HepG2 (cell line): ENCODE measurements around the gene HNRNPH2. TPM values are rescaled to one million over a fixed set of nuclear protein-coding genes. Genes with fewer than 3 reads are reported as not detected.

Experiments
- DNMT1 ChIP-seq: sonication (generic); formaldehyde crosslinking; IDR thresholded peaks from 2 replicates; pipeline ENCODE4 v1.5.1; 2020; ENCODE audit warnings: mild to moderate bottlenecking, missing genetic modification reagents
- HOXA3 ChIP-seq: sonication (generic); formaldehyde crosslinking; IDR thresholded peaks from 2 replicates; pipeline ENCODE4 v1.5.0; 2020; ENCODE audit warnings: missing genetic modification reagents
- JUND ChIP-seq: sonication (generic); formaldehyde crosslinking; IDR thresholded peaks from 2 replicates; pipeline ENCODE4 v1.8.0; 2022; ENCODE audit warnings: mild to moderate bottlenecking, missing genetic modification reagents
- KDM6A ChIP-seq: IDR thresholded peaks from 2 replicates; pipeline ENCODE4 v1.6.1; 2016; ENCODE audit warnings: low read depth
- POGK ChIP-seq: sonication (generic); formaldehyde crosslinking; conservative IDR thresholded peaks from 2 replicates; pipeline ENCODE4 v1.8.0; 2022; ENCODE audit warnings: mild to moderate bottlenecking, moderate library complexity, missing genetic modification reagents
- SOX13 ChIP-seq, 3 experiments: fragments of 450-650 bp in 1 of 3; sonication (generic) in 1 of 3; formaldehyde crosslinking in 1 of 3; IDR thresholded peaks in 2 of 3; conservative IDR thresholded peaks in 1 of 3; 2 replicates each; pipeline versions ENCODE4 v1.5.0 to v1.6.1; 2016 to 2020; ENCODE audit warnings: antibody characterized with exemption in 1 of 3, mild to moderate bottlenecking in 1 of 3, missing compliant biosample characterization in 1 of 3, missing genetic modification reagents in 1 of 3, moderate library complexity in 1 of 3
- ZNF101 ChIP-seq: sonication (generic); formaldehyde crosslinking; IDR thresholded peaks from 2 replicates; pipeline ENCODE4 v1.4.0; 2020; ENCODE audit warnings: mild to moderate bottlenecking, low read depth, missing genetic modification reagents, borderline replicate concordance
- ZNF777 ChIP-seq: sonication (generic); formaldehyde crosslinking; IDR thresholded peaks from 2 replicates; pipeline ENCODE4 v1.4.0; 2020; ENCODE audit warnings: missing genetic modification reagents
- ZNF83 ChIP-seq: sonication (generic); formaldehyde crosslinking; IDR thresholded peaks from 2 replicates; pipeline ENCODE4 v1.4.0; 2020; ENCODE audit warnings: missing genetic modification reagents, mild to moderate bottlenecking, borderline replicate concordance
- polyA plus RNA-seq, 8 experiments: library from polyadenylated mRNA; depleted of rRNA in 3 of 8; stranded (reverse) in 7 of 8; unstranded in 1 of 8; fragments of >200 nt; fragmentation: Illumina TruSeq in 4 of 8; extraction: Trizol in 4 of 8; gene quantifications; 2 replicates each; pipeline versions ENCODE4 v1.2.1 to v1.2.3, GENCODE V29; 2011 to 2016; ENCODE audit warnings: low read depth in 4 of 8, missing spikeins in 1 of 8, mixed read lengths in 1 of 8; ENCODE audit not compliant: insufficient read depth in 1 of 8
- total RNA-seq, 5 experiments: library from RNA; depleted of rRNA; stranded (reverse); fragments of >200 nt; fragmentation: Illumina TruSeq; extraction: Trizol; gene quantifications; 2 replicates each; pipeline ENCODE4 v1.2.3, GENCODE V29; 2016; ENCODE audit warnings: low read depth in 1 of 5
- TF ChIP-seq, protein P1 (sequence below): IDR thresholded peaks from 2 replicates; pipeline ENCODE4 v1.6.1; 2016; ENCODE audit warnings: low read depth, control low read depth
- TF ChIP-seq, protein P2 (sequence below): sonication (generic); formaldehyde crosslinking; IDR thresholded peaks from 2 replicates; pipeline ENCODE4 v1.9.0; 2021; ENCODE audit warnings: missing genetic modification reagents, mild to moderate bottlenecking, borderline replicate concordance

The HNRNPH2 gene
- total and polyA plus RNA-seq, 2 of the 13 experiments (the other 11 are each of a cell fraction or from before 2014, with no cell fraction given): 23.8 to 56.9 TPM

DNA sequence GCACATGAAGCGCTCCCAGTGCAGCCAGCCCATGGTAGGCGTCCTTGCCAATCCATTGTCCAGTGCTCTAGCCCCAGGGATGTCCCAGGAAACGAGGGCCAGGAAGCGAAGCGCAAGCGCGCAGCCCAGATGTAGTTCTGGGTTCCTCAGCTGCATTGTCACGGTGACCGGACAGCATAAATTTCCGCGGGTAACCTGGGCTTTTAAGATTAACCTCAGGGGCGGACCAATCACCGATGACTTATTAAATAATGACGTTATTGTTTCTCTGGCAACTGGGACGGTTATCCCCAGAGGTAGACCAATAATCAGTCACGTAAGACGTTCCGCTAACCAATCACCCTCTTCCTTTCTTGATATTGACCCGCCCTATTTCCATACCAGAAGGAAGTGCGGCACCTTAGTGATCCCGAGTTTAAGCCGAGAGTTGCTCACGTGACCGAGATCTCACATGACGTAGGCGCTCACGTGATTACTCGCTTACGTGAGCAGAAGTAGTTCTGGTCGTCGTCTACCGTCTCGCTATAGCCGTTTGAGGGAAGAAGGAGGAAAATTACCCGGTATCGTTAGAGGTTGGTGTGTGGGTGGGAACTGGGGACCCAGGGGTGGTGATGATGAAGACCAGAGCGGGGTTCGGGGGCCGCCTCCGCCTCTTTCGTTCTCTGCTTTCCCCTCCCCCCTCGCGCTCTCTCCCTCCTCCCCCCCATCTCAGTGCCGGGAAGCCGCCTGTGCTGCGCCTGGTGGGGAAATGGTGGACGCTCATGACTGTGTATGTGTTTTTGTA, at the start of gene HNRNPH2, which contains the start of gene GLA (continued):
- no peak for TF ChIP-seq KDM6A (CRISPR knock-in tag)
- TF ChIP-seq, protein P1, sequence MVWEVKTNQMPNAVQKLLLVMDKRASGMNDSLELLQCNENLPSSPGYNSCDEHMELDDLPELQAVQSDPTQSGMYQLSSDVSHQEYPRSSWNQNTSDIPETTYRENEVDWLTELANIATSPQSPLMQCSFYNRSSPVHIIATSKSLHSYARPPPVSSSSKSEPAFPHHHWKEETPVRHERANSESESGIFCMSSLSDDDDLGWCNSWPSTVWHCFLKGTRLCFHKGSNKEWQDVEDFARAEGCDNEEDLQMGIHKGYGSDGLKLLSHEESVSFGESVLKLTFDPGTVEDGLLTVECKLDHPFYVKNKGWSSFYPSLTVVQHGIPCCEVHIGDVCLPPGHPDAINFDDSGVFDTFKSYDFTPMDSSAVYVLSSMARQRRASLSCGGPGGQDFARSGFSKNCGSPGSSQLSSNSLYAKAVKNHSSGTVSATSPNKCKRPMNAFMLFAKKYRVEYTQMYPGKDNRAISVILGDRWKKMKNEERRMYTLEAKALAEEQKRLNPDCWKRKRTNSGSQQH (CRISPR knock-in tag): no peak
- TF ChIP-seq ZNF777 (CRISPR knock-in tag): no peak
- no peak for TF ChIP-seq DNMT1 (CRISPR knock-in tag)
- TF ChIP-seq JUND: no peak
- TF ChIP-seq ZNF83 (CRISPR knock-in tag): no peak
- TF ChIP-seq, protein P2, sequence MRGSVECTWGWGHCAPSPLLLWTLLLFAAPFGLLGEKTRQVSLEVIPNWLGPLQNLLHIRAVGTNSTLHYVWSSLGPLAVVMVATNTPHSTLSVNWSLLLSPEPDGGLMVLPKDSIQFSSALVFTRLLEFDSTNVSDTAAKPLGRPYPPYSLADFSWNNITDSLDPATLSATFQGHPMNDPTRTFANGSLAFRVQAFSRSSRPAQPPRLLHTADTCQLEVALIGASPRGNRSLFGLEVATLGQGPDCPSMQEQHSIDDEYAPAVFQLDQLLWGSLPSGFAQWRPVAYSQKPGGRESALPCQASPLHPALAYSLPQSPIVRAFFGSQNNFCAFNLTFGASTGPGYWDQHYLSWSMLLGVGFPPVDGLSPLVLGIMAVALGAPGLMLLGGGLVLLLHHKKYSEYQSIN (CRISPR knock-in tag): no peak
- peak; percentile 33; the same call in 1 of the 2 replicates for TF ChIP-seq POGK (CRISPR knock-in tag)
- TF ChIP-seq SOX13 (IDR thresholded peaks at IDR 0.05): no peak
- TF ChIP-seq SOX13 (CRISPR knock-in tag; conservative IDR thresholded peaks at IDR 0.05 in 1 of 2, IDR thresholded peaks at IDR 0.05 in 1 of 2): peak in 1 of 2 experiments; percentile 8; a peak in 1 of 4 replicates
- peak; percentile 86 for TF ChIP-seq HOXA3 (CRISPR knock-in tag)
- TF ChIP-seq ZNF101 (CRISPR knock-in tag): no peak
